H1 (cell line): ENCODE measurements around the gene LRTM2. TPM values are rescaled to one million over a fixed set of nuclear protein-coding genes. Genes with fewer than 3 reads are reported as not detected.

Experiments used
- CTCF ChIA-PET: fragments of 300-600 bp; sonication (Branson Sonifier 250); formaldehyde crosslinking; loops from one replicate; lab custom pipeline; 2021; ENCODE audit not compliant: partially characterized antibody; lab: Charles Lee
- POLR2A ChIA-PET: fragments of 300-600 bp; sonication (Branson Sonifier 250); formaldehyde crosslinking; loops from one replicate; lab custom pipeline; 2021; ENCODE audit warnings: inconsistent platforms; ENCODE audit not compliant: partially characterized antibody; lab: Charles Lee
- DNase-seq, 2 experiments: peaks; one replicate each; pipeline versions ENCODE4 v3.0.0 to v3.0.0-alpha.2; 2010 to 2022; ENCODE audit warnings: low spot score in 2 of 2, low read depth in 1 of 2, mixed read lengths in 1 of 2
- FAIRE-seq: peaks from 2 replicates; lab custom pipeline; 2011; peaks lifted over from hg19 to GRCh38; lab: Jason Lieb, UNC
- H2AFZ ChIP-seq: 2 replicates; pipeline ENCODE4 v1.8.1; 2012; ENCODE audit warnings: low read length, inconsistent platforms
- H2AK5ac ChIP-seq: 2 replicates; pipeline ENCODE4 v1.6.1; 2013; ENCODE audit warnings: low read depth, low read length
- H2BK120ac ChIP-seq: replicated peaks from 2 replicates; pipeline ENCODE3; 2013; ENCODE audit warnings: low read depth, low read length, inconsistent platforms
- H2BK12ac ChIP-seq: 2 replicates; pipeline ENCODE4 v1.6.1; 2013; ENCODE audit warnings: low read depth, low read length
- H2BK15ac ChIP-seq: 2 replicates; pipeline ENCODE4 v1.6.1; 2013; ENCODE audit warnings: low read length
- H2BK20ac ChIP-seq: 2 replicates; pipeline ENCODE4 v1.6.1; 2013; ENCODE audit warnings: low read length
- H2BK5ac ChIP-seq: 2 replicates; pipeline ENCODE4 v1.6.1; 2013; ENCODE audit warnings: low read depth, low read length
- H3K14ac ChIP-seq: 2 replicates; pipeline ENCODE4 v1.6.1; 2013; ENCODE audit warnings: inconsistent platforms; ENCODE audit not compliant: insufficient read length
- H3K18ac ChIP-seq: 2 replicates; pipeline ENCODE4 v1.6.1; 2013; ENCODE audit warnings: low read length; ENCODE audit errors: extremely low read depth
- H3K23ac ChIP-seq: 2 replicates; pipeline ENCODE4 v1.6.1; 2013; ENCODE audit warnings: inconsistent platforms; ENCODE audit not compliant: insufficient read length
- H3K23me2 ChIP-seq: 2 replicates; pipeline ENCODE4 v1.6.1; 2013; ENCODE audit warnings: low read depth, low read length
- H3K27ac ChIP-seq: 2 replicates; pipeline ENCODE4 v1.6.1; 2011; ENCODE audit warnings: low read depth, low read length, inconsistent platforms
- H3K27me3 ChIP-seq, 4 experiments: replicated peaks in 1 of 4; 1 replicate in 1 of 4; 2 replicates in 3 of 4; pipeline versions ENCODE4 v1.6.1 to v1.8.1; 2011 to 2013; ENCODE audit warnings: low read length in 3 of 4, mild to moderate bottlenecking in 3 of 4, inconsistent platforms in 2 of 4, mixed read lengths in 2 of 4, moderate library complexity in 1 of 4; ENCODE audit not compliant: control insufficient read depth in 3 of 4, insufficient read depth in 3 of 4; ENCODE audit errors: extremely low read depth in 1 of 4
- H3K36me3 ChIP-seq, 4 experiments: 2 replicates each; pipeline versions ENCODE4 v1.6.1 to v1.8.1; 2011 to 2013; ENCODE audit warnings: mild to moderate bottlenecking in 4 of 4, low read length in 3 of 4, moderate library complexity in 2 of 4, control low read depth in 1 of 4, inconsistent platforms in 1 of 4; ENCODE audit not compliant: insufficient read depth in 4 of 4, control insufficient read depth in 2 of 4
- H3K4ac ChIP-seq: replicated peaks from 2 replicates; pipeline ENCODE3; 2013; ENCODE audit warnings: low read length, low read depth, mixed read lengths, inconsistent platforms; ENCODE audit not compliant: insufficient read length
- H3K4me1 ChIP-seq, 4 experiments: replicated peaks in 1 of 4; 1 replicate in 1 of 4; 2 replicates in 3 of 4; pipeline versions ENCODE4 v1.6.1 to v1.8.1; 2011 to 2013; ENCODE audit warnings: low read length in 3 of 4, inconsistent platforms in 2 of 4, mixed read lengths in 1 of 4; ENCODE audit not compliant: insufficient read depth in 4 of 4, control insufficient read depth in 3 of 4
- H3K4me2 ChIP-seq, 2 experiments: 2 replicates each; pipeline versions ENCODE4 v1.6.1 to v1.8.1; 2011 to 2013; ENCODE audit warnings: low read depth in 2 of 2, low read length in 2 of 2, control low read depth in 1 of 2, inconsistent platforms in 1 of 2, mild to moderate bottlenecking in 1 of 2; ENCODE audit not compliant: insufficient read depth in 1 of 2
- H3K4me3 ChIP-seq, 4 experiments: fragments of 200-600, 300-600 bp in 1 of 4; sonication (generic), shearing (Covaris generic), sonication (Bioruptor Twin) in 1 of 4; 2 replicates each; pipeline versions ENCODE4 v1.5.1 to v1.8.1; 2011 to 2016; ENCODE audit warnings: low read length in 4 of 4, low read depth in 3 of 4, control low read depth in 2 of 4, inconsistent platforms in 2 of 4, mild to moderate bottlenecking in 2 of 4, mixed read lengths in 1 of 4, moderate library complexity in 1 of 4; ENCODE audit not compliant: insufficient read depth in 2 of 4; ENCODE audit errors: extremely low read depth in 1 of 4
- H3K56ac ChIP-seq: replicated peaks from 2 replicates; pipeline ENCODE3; 2013; ENCODE audit warnings: low read depth, mild to moderate bottlenecking, mixed read lengths, low read length, inconsistent platforms; ENCODE audit not compliant: insufficient read length
- H3K79me1 ChIP-seq: 2 replicates; pipeline ENCODE4 v1.6.1; 2013; ENCODE audit warnings: low read depth, low read length, control low read depth
- H3K79me2 ChIP-seq, 2 experiments: 2 replicates each; pipeline versions ENCODE4 v1.6.1 to v1.8.1; 2012 to 2013; ENCODE audit warnings: low read length in 2 of 2, mild to moderate bottlenecking in 2 of 2, inconsistent platforms in 1 of 2; ENCODE audit not compliant: insufficient read depth in 2 of 2, control insufficient read depth in 1 of 2
- H3K9ac ChIP-seq, 4 experiments: replicated peaks in 1 of 4; 1 replicate in 1 of 4; 2 replicates in 3 of 4; pipeline versions ENCODE4 v1.6.1 to v1.8.1; 2011 to 2013; ENCODE audit warnings: low read depth in 3 of 4, low read length in 3 of 4, control low read depth in 2 of 4, mild to moderate bottlenecking in 2 of 4, moderate library complexity in 2 of 4, inconsistent platforms in 1 of 4; ENCODE audit errors: extremely low read depth in 1 of 4
- H3K9me3 ChIP-seq, 2 experiments: 2 replicates each; pipeline versions ENCODE4 v1.6.1 to v1.8.1; 2012 to 2013; ENCODE audit warnings: mild to moderate bottlenecking in 2 of 2, moderate library complexity in 2 of 2, control low read depth in 1 of 2, inconsistent platforms in 1 of 2, low read depth in 1 of 2, low read length in 1 of 2, mixed read lengths in 1 of 2; ENCODE audit not compliant: insufficient read depth in 2 of 2
- H4K20me1 ChIP-seq, 2 experiments: replicated peaks in 1 of 2; 2 replicates each; pipeline versions ENCODE3 to v1.8.1; 2011 to 2013; ENCODE audit warnings: inconsistent platforms in 2 of 2, low read length in 2 of 2, mild to moderate bottlenecking in 1 of 2; ENCODE audit not compliant: insufficient read depth in 2 of 2, control insufficient read depth in 1 of 2
- H4K5ac ChIP-seq: 2 replicates; pipeline ENCODE4 v1.6.1; 2013; ENCODE audit warnings: low read length, low read depth, mixed read lengths, inconsistent platforms; ENCODE audit not compliant: insufficient read length
- H4K8ac ChIP-seq: 2 replicates; pipeline ENCODE4 v1.8.0; 2013; ENCODE audit warnings: mild to moderate bottlenecking, moderate library complexity, low read length, inconsistent platforms; ENCODE audit not compliant: insufficient read depth; ENCODE audit errors: extremely low read depth
- H4K91ac ChIP-seq: replicated peaks from 2 replicates; pipeline ENCODE3; 2013; ENCODE audit warnings: low read length, mixed read lengths, inconsistent platforms; ENCODE audit not compliant: insufficient read length
- ATF3 ChIP-seq: IDR thresholded peaks from 2 replicates; pipeline ENCODE4 v1.6.1; 2011; ENCODE audit warnings: low read depth, mild to moderate bottlenecking, low read length; ENCODE audit not compliant: insufficient read depth
- E2F6 ChIP-seq: IDR thresholded peaks from 2 replicates; pipeline ENCODE4 v1.6.1; 2012; ENCODE audit warnings: inconsistent platforms
- EGR1 ChIP-seq: IDR thresholded peaks from 2 replicates; pipeline ENCODE4 v1.6.1; 2011; ENCODE audit warnings: low read depth, low read length, borderline replicate concordance
- GABPA ChIP-seq: IDR thresholded peaks from 2 replicates; pipeline ENCODE4 v1.6.1; 2011; ENCODE audit warnings: mild to moderate bottlenecking, low read length, moderate library complexity, borderline replicate concordance; ENCODE audit not compliant: insufficient read depth
- GTF2F1 ChIP-seq: IDR thresholded peaks from 2 replicates; pipeline ENCODE4 v1.6.1; 2012; ENCODE audit warnings: low read depth, low read length, improper control_type of control experiment, borderline replicate concordance
- SIN3A ChIP-seq, 2 experiments: IDR thresholded peaks in 1 of 2; conservative IDR thresholded peaks in 1 of 2; 2 replicates each; pipeline ENCODE4 v1.6.1; 2011 to 2012; ENCODE audit warnings: low read length in 2 of 2, improper control_type of control experiment in 1 of 2, low read depth in 1 of 2, mild to moderate bottlenecking in 1 of 2
- SP2 ChIP-seq: IDR thresholded peaks from 2 replicates; pipeline ENCODE4 v1.6.1; 2012; ENCODE audit warnings: mild to moderate bottlenecking, low read length, inconsistent platforms
- SUZ12 ChIP-seq: fragments of 200-600 bp; sonication (generic); IDR thresholded peaks from 2 replicates; pipeline ENCODE4 v1.6.1; 2012; ENCODE audit warnings: mild to moderate bottlenecking, inconsistent platforms, low read length, moderate library complexity, mixed read lengths
- TAF1 ChIP-seq: IDR thresholded peaks from 2 replicates; pipeline ENCODE4 v1.6.1; 2011; ENCODE audit warnings: mild to moderate bottlenecking, low read depth, low read length
- TEAD4 ChIP-seq: IDR thresholded peaks from 2 replicates; pipeline ENCODE4 v1.6.1; 2012; ENCODE audit warnings: low read depth, low read length, inconsistent platforms, mixed read lengths
- WGBS, 2 experiments: shearing (Covaris generic) in 1 of 2; methylation state at CpG; one replicate each; pipeline versions ENCODE4 v1.1.6 to v1.1.7; 2013 to 2015; ENCODE audit warnings: low lambda C conversion rate in 2 of 2, mixed read lengths in 2 of 2, inconsistent platforms in 1 of 2, low coverage in 1 of 2, missing lambda C conversion rate in 1 of 2; ENCODE audit not compliant: insufficient replicate concordance in 2 of 2, insufficient coverage in 1 of 2, insufficient read length in 1 of 2; ENCODE audit errors: extremely low coverage in 1 of 2, missing lambda C conversion rate in 1 of 2; 5-methylcytosine and 5-hydroxymethylcytosine counted together
- polyA plus RNA-seq, 7 experiments: library from polyadenylated mRNA; depleted of rRNA in 3 of 7; stranded (reverse) in 5 of 7; unstranded in 2 of 7; fragments of >200 nt in 5 of 7; fragments of 200-250 nt in 2 of 7; gene quantifications; 1 replicate in 5 of 7; 2 replicates in 1 of 7; 4 replicates in 1 of 7; pipeline versions ENCODE4 v1.2.1 to v1.2.3, GENCODE V29; 2011 to 2013; ENCODE audit warnings: missing spikeins in 2 of 7, mixed read lengths in 2 of 7
- total RNA-seq: library from RNA; stranded (reverse); fragmentation: NEBNext Ultra II Directional; extraction: Animal tissue kit (Norgen Biotek cat#: 25700); gene quantifications from 2 replicates; pipeline ENCODE4 v1.2.1, GENCODE V29; 2021

LRTM2 gene
- total and polyA plus RNA-seq, 2 of the 8 experiments (the other 6 are each of a cell fraction or from before 2014, with no cell fraction given), result 0.06 TPM; not detected in 1

- Histone ChIP-seq H2BK20ac (no peak overlapping the region), H3K27ac (no peak overlapping the region), H3K23ac (no peak overlapping the region), H3K4me1 (peaks cover 0 to 4% (median 0%) of the 10 kb centered on the region in 4 experiments; a peak in 2 of 7 replicates), H3K36me3 (no peaks in the 10 kb centered on the region), H4K20me1 (no peaks in the 10 kb centered on the region), H2BK120ac (no peak overlapping the region), H3K9ac (no peak overlapping the region), H3K79me1 (no peaks in the 10 kb centered on the region), H2BK15ac (no peak overlapping the region), H2BK12ac (no peak overlapping the region), H3K9me3 (no peaks in the 10 kb centered on the region), H3K18ac (no peak overlapping the region; the same call in 1 of the 2 replicates), H3K4me3 (no peak overlapping the region), H3K14ac (no peak overlapping the region), H3K23me2 (no peaks in the 10 kb centered on the region), H2AFZ (0 out of 2 replicates have a peak overlapping the region, but pooled peaks have one; percentile 37), H3K56ac (no peak overlapping the region), H3K4me2 (no peak overlapping the region), H3K27me3 (no peaks in the 10 kb centered on the region), H3K79me2 (no peaks in the 10 kb centered on the region), H4K8ac (peak overlapping the region; percentile 84; the same call in 1 of the 2 replicates), H3K4ac (no peak overlapping the region), H2BK5ac (no peak overlapping the region), H4K91ac (peak overlapping the region; percentile 72), H4K5ac (no peak overlapping the region), H2AK5ac (no peak overlapping the region)
- FAIRE-seq (peak; percentile 65), DNase-seq (peak; percentile 82 to 87)
- CTCF ChIA-PET, result interaction anchor here (1.0 to 1.4 kb wide), 3 partner anchors 14 to 135 kb away, joined by 3 to 7 read pairs (median 3); no protein-coding TSS in a partner anchor
- POLR2A ChIA-PET, result no interaction called here
- 54% methylated on average over 25 of the region's 25 CpGs; no CpG with 5 or more reads in 1 of the 2 experiments for WGBS, 2 experiments
- 0 out of 2 replicates have a peak, but pooled peaks have one; percentile 36 for TF ChIP-seq GTF2F1
- 0 out of 2 replicates have a peak, but pooled peaks have one; percentile 30 for TF ChIP-seq TEAD4
- TF ChIP-seq TAF1, result no peak
- 0 out of 2 replicates have a peak, but pooled peaks have one; percentile 29 for TF ChIP-seq EGR1
- peak; percentile 88 for TF ChIP-seq GABPA
- TF ChIP-seq SIN3A (conservative IDR thresholded peaks at IDR 0.05 in 1 of 2, IDR thresholded peaks at IDR 0.05 in 1 of 2; ENCODE audit: low read depth in 1 of 2, low read length in 2 of 2), result 0 out of 4 replicates have a peak, but pooled peaks of 1 of the 2 experiments have one; percentile 40
- TF ChIP-seq SUZ12, result no peak
- peak; percentile 91 for TF ChIP-seq E2F6
- TF ChIP-seq SP2, result peak; percentile 28; the same call in 1 of the 2 replicates
- no peak for TF ChIP-seq ATF3
Observed at GRCh38 chr12:1804545-1805332, 15.6 kb upstream of the LRTM2 start.
